ENCODE results near the gene CXCL16.

DNA sequence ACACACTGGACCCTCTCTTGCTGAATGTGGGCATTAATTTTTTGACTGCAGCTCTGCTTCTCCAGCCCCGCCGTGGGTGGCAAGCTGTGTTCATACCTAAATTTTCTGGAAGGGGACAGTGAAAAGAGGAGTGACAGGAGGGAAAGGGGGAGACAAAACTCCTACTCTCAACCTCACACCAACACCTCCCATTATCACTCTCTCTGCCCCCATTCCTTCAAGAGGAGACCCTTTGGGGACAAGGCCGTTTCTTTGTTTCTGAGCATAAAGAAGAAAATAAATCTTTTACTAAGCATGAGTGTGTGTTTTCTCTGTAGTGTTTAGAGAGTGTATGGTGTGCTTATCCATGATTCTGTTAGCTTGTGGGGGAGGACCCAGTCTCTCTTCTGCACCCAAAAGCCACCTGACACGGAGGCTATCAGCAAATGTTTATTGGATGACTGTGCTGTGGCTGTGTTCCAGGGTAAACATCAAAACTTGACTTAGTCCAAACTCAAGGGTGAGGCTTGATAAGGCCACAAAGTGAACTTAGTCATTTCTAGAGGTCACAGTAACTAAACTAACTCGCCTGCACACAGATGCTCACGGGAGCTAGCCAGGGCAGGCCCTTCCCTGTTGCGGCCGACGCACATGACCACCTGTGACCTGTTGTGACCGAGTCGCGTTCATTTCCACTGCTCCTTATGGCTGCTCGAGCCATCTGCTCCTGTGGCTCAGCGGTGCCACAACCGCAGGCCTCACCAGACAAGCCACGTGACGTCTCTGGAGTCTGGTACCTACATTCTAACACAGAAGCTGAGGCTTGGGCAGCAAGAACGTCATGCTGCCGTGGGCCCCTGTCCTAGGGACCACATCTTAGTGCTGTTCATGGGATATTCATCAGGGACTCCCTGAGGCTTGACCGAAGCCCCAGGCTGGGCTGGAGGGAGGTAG, 18.3 kb downstream of the CXCL16 start:
- TF ChIP-seq, protein P1, sequence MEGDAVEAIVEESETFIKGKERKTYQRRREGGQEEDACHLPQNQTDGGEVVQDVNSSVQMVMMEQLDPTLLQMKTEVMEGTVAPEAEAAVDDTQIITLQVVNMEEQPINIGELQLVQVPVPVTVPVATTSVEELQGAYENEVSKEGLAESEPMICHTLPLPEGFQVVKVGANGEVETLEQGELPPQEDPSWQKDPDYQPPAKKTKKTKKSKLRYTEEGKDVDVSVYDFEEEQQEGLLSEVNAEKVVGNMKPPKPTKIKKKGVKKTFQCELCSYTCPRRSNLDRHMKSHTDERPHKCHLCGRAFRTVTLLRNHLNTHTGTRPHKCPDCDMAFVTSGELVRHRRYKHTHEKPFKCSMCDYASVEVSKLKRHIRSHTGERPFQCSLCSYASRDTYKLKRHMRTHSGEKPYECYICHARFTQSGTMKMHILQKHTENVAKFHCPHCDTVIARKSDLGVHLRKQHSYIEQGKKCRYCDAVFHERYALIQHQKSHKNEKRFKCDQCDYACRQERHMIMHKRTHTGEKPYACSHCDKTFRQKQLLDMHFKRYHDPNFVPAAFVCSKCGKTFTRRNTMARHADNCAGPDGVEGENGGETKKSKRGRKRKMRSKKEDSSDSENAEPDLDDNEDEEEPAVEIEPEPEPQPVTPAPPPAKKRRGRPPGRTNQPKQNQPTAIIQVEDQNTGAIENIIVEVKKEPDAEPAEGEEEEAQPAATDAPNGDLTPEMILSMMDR (conservative IDR thresholded peaks at IDR 0.05; ENCODE audit: low read depth, low read length): no peak
- TF ChIP-seq EZH2phosphoT487 (IDR thresholded peaks at IDR 0.05; ENCODE audit: borderline replicate concordance, low read length): no peak
